Activated CD4-positive, alpha-beta memory T cell treated with anti-CD3 and anti-CD28 coated beads for 36 hours (primary cell): ENCODE measurements around the gene SPATA18. TPM values are rescaled to one million over a fixed set of nuclear protein-coding genes. Genes with fewer than 3 reads are reported as not detected.

Experiments used
- CTCF ChIA-PET: fragments of 350-600 bp; sonication (Branson Sonifier 250); formaldehyde crosslinking; loops from one replicate; lab custom pipeline; 2021; ENCODE audit warnings: antibody characterized with exemption, inconsistent platforms; lab: Charles Lee
- POLR2A ChIA-PET: fragments of 350-600 bp; sonication (Branson Sonifier 250); formaldehyde crosslinking; loops from one replicate; lab custom pipeline; 2021; ENCODE audit warnings: antibody characterized with exemption; lab: Charles Lee
- DNase-seq: peaks from one replicate; pipeline ENCODE4 v3.0.0-alpha.2; 2020
- H3K27ac Mint-ChIP-seq: one replicate; pipeline ENCODE4 v1.8.0; 2021; ENCODE audit warnings: mixed read lengths
- H3K27me3 Mint-ChIP-seq: one replicate; pipeline ENCODE4 v1.8.0; 2021; ENCODE audit warnings: mixed read lengths
- H3K36me3 Mint-ChIP-seq: one replicate; pipeline ENCODE4 v1.8.0; 2021; ENCODE audit warnings: mixed read lengths
- H3K4me1 Mint-ChIP-seq: one replicate; pipeline ENCODE4 v1.8.0; 2021; ENCODE audit warnings: low read depth, mixed read lengths
- H3K4me3 Mint-ChIP-seq: one replicate; pipeline ENCODE4 v1.8.0; 2021; ENCODE audit warnings: mild to moderate bottlenecking, mixed read lengths
- H3K9me3 Mint-ChIP-seq: one replicate; pipeline ENCODE4 v1.8.0; 2021; ENCODE audit warnings: mixed read lengths
- intact Hi-C: fragments of 100-400 bp; cut with micrococcal nuclease; formaldehyde crosslinking; loops from one replicate; pipeline ENCODE4 v1.15.1; 2023
- total RNA-seq, 2 experiments: library from RNA; stranded (reverse); gene quantifications; one replicate each; pipeline ENCODE4 v1.2.3, GENCODE V29; 2021

The SPATA18 gene
- total RNA-seq, 2 experiments from 2014 or later = not detected

- ChIA-PET POLR2A (no interaction called here), CTCF (no interaction called here)
- H3K36me3 Mint-ChIP-seq = no peaks in the 10 kb centered on the region
These were observed 44.9 kb downstream of the SPATA18 start for GRCh38 chr4:52096048-52096447.

GRCh38 chr4:52098618-52099017 is 47.5 kb downstream of the SPATA18 start:
- Mint-ChIP-seq H3K27me3 (no peaks in the 10 kb centered on the region), H3K9me3 (no peaks in the 10 kb centered on the region), H3K36me3 (no peaks in the 10 kb centered on the region), H3K4me1 (no peaks in the 10 kb centered on the region), H3K4me3 (no peak overlapping the region), H3K27ac (no peak overlapping the region)
- DNase-seq = no peak
- CTCF ChIA-PET = no interaction called here
- intact Hi-C loops = no loop called here
- POLR2A ChIA-PET = no interaction called here

More at GRCh38 chr4:52096048-52096447, 44.9 kb downstream of the SPATA18 start:
- Mint-ChIP-seq H3K4me1 (no peaks in the 10 kb centered on the region), H3K4me3 (no peak overlapping the region), H3K9me3 (no peaks in the 10 kb centered on the region), H3K27ac (no peak overlapping the region), H3K27me3 (peaks cover 5% of the 10 kb centered on the region)
- DNase-seq = no peak
- intact Hi-C loops = no loop called here

- H3K4me1 Mint-ChIP-seq = no peaks in the 10 kb centered on the region
- H3K4me3 Mint-ChIP-seq = no peak overlapping the region
- no peak for DNase-seq
- H3K27me3 Mint-ChIP-seq = no peaks in the 10 kb centered on the region
- intact Hi-C loops = no loop called here
- H3K36me3 Mint-ChIP-seq = no peaks in the 10 kb centered on the region
- no peaks in the 10 kb centered on the region for H3K9me3 Mint-ChIP-seq
- POLR2A ChIA-PET = no interaction called here
- H3K27ac Mint-ChIP-seq = no peak overlapping the region
- CTCF ChIA-PET = no interaction called here
These were observed 48.9 kb downstream of the SPATA18 start for GRCh38 chr4:52099860-52100461.

- DNase-seq = no peak
- POLR2A ChIA-PET = no interaction called here
- CTCF ChIA-PET = no interaction called here
- H3K27me3 Mint-ChIP-seq = no peaks in the 10 kb centered on the region
- H3K36me3 Mint-ChIP-seq = no peaks in the 10 kb centered on the region
- H3K27ac Mint-ChIP-seq = no peak overlapping the region
- no peak overlapping the region for H3K4me3 Mint-ChIP-seq
- no peaks in the 10 kb centered on the region for H3K9me3 Mint-ChIP-seq
- no peaks in the 10 kb centered on the region for H3K4me1 Mint-ChIP-seq
- intact Hi-C loops = no loop called here
These were observed 51.5 kb downstream of the SPATA18 start for GRCh38 chr4:52102587-52102986.

- DNase-seq = no peak
- intact Hi-C loops = no loop called here
- Mint-ChIP-seq H3K4me3 (no peak overlapping the region), H3K9me3 (no peaks in the 10 kb centered on the region), H3K27me3 (no peaks in the 10 kb centered on the region), H3K4me1 (no peaks in the 10 kb centered on the region), H3K36me3 (no peaks in the 10 kb centered on the region), H3K27ac (no peak overlapping the region)
- ChIA-PET POLR2A (no interaction called here), CTCF (no interaction called here)
These were observed 52.2 kb downstream of the SPATA18 start for GRCh38 chr4:52103319-52103718.

- Mint-ChIP-seq H3K4me1 (no peaks in the 10 kb centered on the region), H3K9me3 (no peaks in the 10 kb centered on the region), H3K36me3 (no peaks in the 10 kb centered on the region), H3K27ac (no peak overlapping the region), H3K4me3 (no peak overlapping the region), H3K27me3 (no peaks in the 10 kb centered on the region)
- ChIA-PET CTCF (no interaction called here), POLR2A (no interaction called here)
- no peak for DNase-seq
- intact Hi-C loops = no loop called here
These were observed 54.2 kb downstream of the SPATA18 start for GRCh38 chr4:52105276-52105675.

GRCh38 chr4:52106191-52106590 is 55.1 kb downstream of the SPATA18 start:
- H3K4me1 Mint-ChIP-seq = no peaks in the 10 kb centered on the region
- POLR2A ChIA-PET = no interaction called here

GRCh38 chr4:52106660-52107059 is 55.6 kb downstream of the SPATA18 start:
- ChIA-PET CTCF (interaction anchor here (0.7 kb wide), 1 partner anchor 187 kb away, joined by 3 read pairs; no protein-coding TSS in a partner anchor), POLR2A (no interaction called here)
- no peak for DNase-seq
- intact Hi-C loops = no loop called here
- no peaks in the 10 kb centered on the region for H3K9me3 Mint-ChIP-seq
- no peaks in the 10 kb centered on the region for H3K36me3 Mint-ChIP-seq
- no peak overlapping the region for H3K4me3 Mint-ChIP-seq
- no peaks in the 10 kb centered on the region for H3K4me1 Mint-ChIP-seq
- no peaks in the 10 kb centered on the region for H3K27me3 Mint-ChIP-seq
- no peak overlapping the region for H3K27ac Mint-ChIP-seq

More at GRCh38 chr4:52106191-52106590, 55.1 kb downstream of the SPATA18 start:
- no peaks in the 10 kb centered on the region for H3K36me3 Mint-ChIP-seq
- no peak for DNase-seq
- intact Hi-C loops = no loop called here
- H3K27me3 Mint-ChIP-seq = no peaks in the 10 kb centered on the region
- CTCF ChIA-PET = no interaction called here
- no peak overlapping the region for H3K27ac Mint-ChIP-seq
- H3K9me3 Mint-ChIP-seq = no peaks in the 10 kb centered on the region
- H3K4me3 Mint-ChIP-seq = no peak overlapping the region

- POLR2A ChIA-PET = no interaction called here
These were observed 56.2 kb downstream of the SPATA18 start for GRCh38 chr4:52107336-52107735.

GRCh38 chr4:52107745-52108144 is 56.6 kb downstream of the SPATA18 start:
- CTCF ChIA-PET = no interaction called here
- H3K27me3 Mint-ChIP-seq = no peaks in the 10 kb centered on the region
- no peak for DNase-seq
- POLR2A ChIA-PET = no interaction called here
- H3K4me1 Mint-ChIP-seq = no peaks in the 10 kb centered on the region
- intact Hi-C loops = no loop called here
- no peaks in the 10 kb centered on the region for H3K9me3 Mint-ChIP-seq
- no peaks in the 10 kb centered on the region for H3K36me3 Mint-ChIP-seq
- H3K4me3 Mint-ChIP-seq = no peak overlapping the region
- H3K27ac Mint-ChIP-seq = no peak overlapping the region

More at GRCh38 chr4:52107336-52107735, 56.2 kb downstream of the SPATA18 start:
- CTCF ChIA-PET = interaction anchor here (0.7 kb wide), 1 partner anchor 188 kb away, joined by 3 read pairs; no protein-coding TSS in a partner anchor
- Mint-ChIP-seq H3K36me3 (no peaks in the 10 kb centered on the region), H3K27me3 (no peaks in the 10 kb centered on the region), H3K4me3 (no peak overlapping the region), H3K9me3 (no peaks in the 10 kb centered on the region), H3K4me1 (no peaks in the 10 kb centered on the region), H3K27ac (no peak overlapping the region)
- intact Hi-C loops = no loop called here
- DNase-seq = no peak

GRCh38 chr4:52110171-52110570 is 59.1 kb downstream of the SPATA18 start:
- ChIA-PET POLR2A (no interaction called here), CTCF (no interaction called here)
- intact Hi-C loops = no loop called here

GRCh38 chr4:52111995-52112394 is 60.9 kb downstream of the SPATA18 start:
- POLR2A ChIA-PET = no interaction called here
- no peaks in the 10 kb centered on the region for H3K9me3 Mint-ChIP-seq
- no peaks in the 10 kb centered on the region for H3K36me3 Mint-ChIP-seq
- H3K4me3 Mint-ChIP-seq = no peak overlapping the region
- intact Hi-C loops = no loop called here
- H3K27ac Mint-ChIP-seq = no peak overlapping the region
- H3K27me3 Mint-ChIP-seq = no peaks in the 10 kb centered on the region
- no peaks in the 10 kb centered on the region for H3K4me1 Mint-ChIP-seq
- no peak for DNase-seq
- CTCF ChIA-PET = no interaction called here

More at GRCh38 chr4:52110171-52110570, 59.1 kb downstream of the SPATA18 start:
- Mint-ChIP-seq H3K4me1 (no peaks in the 10 kb centered on the region), H3K36me3 (no peaks in the 10 kb centered on the region), H3K27me3 (no peaks in the 10 kb centered on the region), H3K9me3 (no peaks in the 10 kb centered on the region), H3K27ac (no peak overlapping the region), H3K4me3 (no peak overlapping the region)
- DNase-seq = no peak

GRCh38 chr4:52112411-52112810 is 61.3 kb downstream of the SPATA18 start:
- POLR2A ChIA-PET = no interaction called here
- Mint-ChIP-seq H3K36me3 (no peaks in the 10 kb centered on the region), H3K4me3 (no peak overlapping the region), H3K27ac (no peak overlapping the region), H3K9me3 (no peaks in the 10 kb centered on the region), H3K4me1 (no peaks in the 10 kb centered on the region), H3K27me3 (no peaks in the 10 kb centered on the region)
- intact Hi-C loops = no loop called here
- CTCF ChIA-PET = no interaction called here
- no peak for DNase-seq
